ENCODE measurements around the gene MAP3K7.

The MAP3K7 gene

GRCh38 chr6:90521955-90522354 lies 64.9 kb downstream of the MAP3K7 start:
- no peak for DNase-seq

- DNase-seq, result no peak
Observed at GRCh38 chr6:90516074-90516660, 70.7 kb downstream of the MAP3K7 start.

- DNase-seq, result no peak
Observed at GRCh38 chr6:90514496-90514895, 72.4 kb downstream of the MAP3K7 start.

GRCh38 chr6:90508753-90509152 lies 78.1 kb downstream of the MAP3K7 start:
- DNase-seq, result no peak

- no peak for DNase-seq
Observed at GRCh38 chr6:90502866-90503407, 83.9 kb downstream of the MAP3K7 start.

GRCh38 chr6:90502381-90502780 lies 84.5 kb downstream of the MAP3K7 start:
- DNase-seq, result no peak

- no peak for DNase-seq
Observed at GRCh38 chr6:90500458-90500857, 86.4 kb downstream of the MAP3K7 start.

GRCh38 chr6:90497411-90497810 lies 89.5 kb downstream of the MAP3K7 start:
- DNase-seq, result no peak

GRCh38 chr6:90496258-90497016 lies 90.4 kb downstream of the MAP3K7 start:
- no peak for DNase-seq

- no peak for DNase-seq
Observed at GRCh38 chr6:90495216-90495817, 91.6 kb downstream of the MAP3K7 start.

- no peak for DNase-seq
Observed at GRCh38 chr6:90494067-90494780, 92.6 kb downstream of the MAP3K7 start.

- DNase-seq, result no peak
Observed at GRCh38 chr6:90493332-90493731, 93.5 kb downstream of the MAP3K7 start.

- DNase-seq, result no peak
Observed at GRCh38 chr6:90492798-90493197, 94.1 kb downstream of the MAP3K7 start.

GRCh38 chr6:90492369-90492768 lies 94.5 kb downstream of the MAP3K7 start:
- DNase-seq, result no peak

GRCh38 chr6:90490030-90490716 lies 96.7 kb downstream of the MAP3K7 start:
- DNase-seq, result no peak

- no peak for DNase-seq
Observed at GRCh38 chr6:90488816-90489215, 98.1 kb downstream of the MAP3K7 start.

- no peak for DNase-seq
Observed at GRCh38 chr6:90485635-90486277, 101.1 kb downstream of the MAP3K7 start.

- DNase-seq, result no peak
Observed at GRCh38 chr6:90484903-90485302, 102.0 kb downstream of the MAP3K7 start.

- DNase-seq, result no peak
Observed at GRCh38 chr6:90484385-90484784, 102.5 kb downstream of the MAP3K7 start.

GRCh38 chr6:90483956-90484355 lies 102.9 kb downstream of the MAP3K7 start:
- no peak for DNase-seq

GRCh38 chr6:90483116-90483839 lies 103.6 kb downstream of the MAP3K7 start:
- no peak for DNase-seq

- no peak for DNase-seq
Observed at GRCh38 chr6:90480666-90481065, 106.2 kb downstream of the MAP3K7 start.

Measured in activated naive CD4-positive, alpha-beta T cell treated with Interleukin-2 at 50 U/mL for 16 hours (primary cell).